Measurements from ENCODE around the gene GRID1.

DNA sequence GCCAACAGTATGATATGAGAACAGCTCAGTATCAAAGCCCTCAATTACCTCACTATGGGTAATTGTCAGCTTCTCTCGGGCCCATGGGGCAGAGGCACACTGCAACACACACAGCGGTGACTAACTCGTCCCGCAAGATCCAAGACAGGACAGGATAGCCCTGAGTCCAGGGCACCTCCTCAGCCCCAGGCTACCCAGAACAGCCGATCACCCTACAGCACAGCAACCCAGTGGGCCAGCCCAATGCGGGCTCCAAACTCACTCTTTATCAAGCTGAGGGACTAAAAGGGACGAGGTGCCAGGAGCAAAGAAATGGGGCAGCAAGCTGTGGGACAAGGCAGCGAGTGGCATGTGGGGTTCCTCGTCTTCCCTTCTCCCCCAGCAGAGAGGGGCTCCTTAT is 765.1 kb downstream of the GRID1 start:
- TF ChIP-seq YY1 (IDR thresholded peaks at IDR 0.05; ENCODE audit: insufficient read depth, insufficient read length): no peak
- no peak for TF ChIP-seq ZNF274 (IDR thresholded peaks at IDR 0.05; ENCODE audit: low read depth, low read length)
